A673 (cell line): ENCODE measurements around the gene IMPDH2.

Experiments
- EZH2 ChIP-seq: fragments of 200-600 bp; sonication (generic); IDR thresholded peaks from 2 replicates; pipeline ENCODE4 v1.6.1; 2017; ENCODE audit warnings: borderline replicate concordance, low read depth, mild to moderate bottlenecking, mixed read lengths, antibody characterized with exemption, low read length; ENCODE audit not compliant: poor library complexity, severe bottlenecking
- TF ChIP-seq, protein P1 (sequence below): fragments of 300-800, 200-600 bp; sonication (generic); conservative IDR thresholded peaks from 2 replicates; pipeline ENCODE4 v1.5.1; 2017; ENCODE audit warnings: low read depth, mild to moderate bottlenecking, antibody characterized with exemption, low read length, moderate library complexity, mixed read lengths

DNA sequence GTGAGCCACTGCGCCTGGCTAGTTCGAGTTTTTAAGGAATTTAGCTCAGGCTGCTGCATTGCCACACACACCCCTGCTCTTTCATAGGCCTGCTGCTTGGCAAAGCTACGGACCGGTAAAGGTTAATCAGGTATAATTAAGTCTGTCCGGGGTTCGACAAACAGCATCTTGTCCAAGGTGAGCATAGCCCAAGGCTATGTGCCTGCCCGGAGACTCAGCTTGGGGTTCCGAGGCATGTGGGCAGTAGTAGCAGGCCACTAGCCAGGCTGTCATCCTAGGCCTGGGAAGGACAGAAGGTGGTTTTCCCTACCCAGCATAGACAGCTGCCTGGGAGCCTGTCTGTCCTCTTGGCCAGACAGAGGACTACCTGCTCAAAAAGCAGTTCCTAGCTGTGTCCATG, 32.6 kb downstream of the IMPDH2 start:
- TF ChIP-seq, protein P1, sequence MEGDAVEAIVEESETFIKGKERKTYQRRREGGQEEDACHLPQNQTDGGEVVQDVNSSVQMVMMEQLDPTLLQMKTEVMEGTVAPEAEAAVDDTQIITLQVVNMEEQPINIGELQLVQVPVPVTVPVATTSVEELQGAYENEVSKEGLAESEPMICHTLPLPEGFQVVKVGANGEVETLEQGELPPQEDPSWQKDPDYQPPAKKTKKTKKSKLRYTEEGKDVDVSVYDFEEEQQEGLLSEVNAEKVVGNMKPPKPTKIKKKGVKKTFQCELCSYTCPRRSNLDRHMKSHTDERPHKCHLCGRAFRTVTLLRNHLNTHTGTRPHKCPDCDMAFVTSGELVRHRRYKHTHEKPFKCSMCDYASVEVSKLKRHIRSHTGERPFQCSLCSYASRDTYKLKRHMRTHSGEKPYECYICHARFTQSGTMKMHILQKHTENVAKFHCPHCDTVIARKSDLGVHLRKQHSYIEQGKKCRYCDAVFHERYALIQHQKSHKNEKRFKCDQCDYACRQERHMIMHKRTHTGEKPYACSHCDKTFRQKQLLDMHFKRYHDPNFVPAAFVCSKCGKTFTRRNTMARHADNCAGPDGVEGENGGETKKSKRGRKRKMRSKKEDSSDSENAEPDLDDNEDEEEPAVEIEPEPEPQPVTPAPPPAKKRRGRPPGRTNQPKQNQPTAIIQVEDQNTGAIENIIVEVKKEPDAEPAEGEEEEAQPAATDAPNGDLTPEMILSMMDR: no peak
- no peak for TF ChIP-seq EZH2
